Astrocyte of the cerebellum (primary cell): ENCODE measurements around the gene CACNA1H.

Experiments used
- DNase-seq: peaks from one replicate; pipeline ENCODE4 v3.0.0-alpha.2; 2011; ENCODE audit warnings: low read depth
- H3K4me3 ChIP-seq: 2 replicates; pipeline ENCODE4 v1.5.1; 2011; ENCODE audit warnings: mild to moderate bottlenecking, low read depth, low read length, moderate library complexity
- in situ Hi-C: cut with HindIII; loops from 2 replicates; pipeline ENCODE4 v1.10.0; 2017; ENCODE audit warnings: low sequenced_read_pairs
- TF ChIP-seq, protein P1 (sequence below): IDR thresholded peaks from 2 replicates; pipeline ENCODE4 v1.5.1; 2012; ENCODE audit warnings: low read length, low read depth, moderate library complexity, mild to moderate bottlenecking; ENCODE audit errors: missing control alignments

CACNA1H gene

DNA sequence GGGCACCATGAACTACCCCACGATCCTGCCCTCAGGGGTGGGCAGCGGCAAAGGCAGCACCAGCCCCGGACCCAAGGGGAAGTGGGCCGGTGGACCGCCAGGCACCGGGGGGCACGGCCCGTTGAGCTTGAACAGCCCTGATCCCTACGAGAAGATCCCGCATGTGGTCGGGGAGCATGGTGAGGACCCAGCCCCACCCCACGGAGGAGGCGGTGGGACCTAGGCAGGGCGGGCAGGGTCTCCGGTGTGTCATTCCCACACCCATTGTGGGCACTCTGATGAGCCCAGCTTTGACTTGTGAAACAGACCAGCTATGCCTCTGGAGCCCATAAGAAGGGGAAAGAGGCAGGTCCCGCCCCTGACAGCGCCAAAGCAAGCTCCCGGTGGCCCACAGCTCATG is 49.4 kb downstream of the CACNA1H start:
- H3K4me3 ChIP-seq, result no peak overlapping the region
- in situ Hi-C loops, result no loop called here
- DNase-seq, result no peak
- TF ChIP-seq, protein P1, sequence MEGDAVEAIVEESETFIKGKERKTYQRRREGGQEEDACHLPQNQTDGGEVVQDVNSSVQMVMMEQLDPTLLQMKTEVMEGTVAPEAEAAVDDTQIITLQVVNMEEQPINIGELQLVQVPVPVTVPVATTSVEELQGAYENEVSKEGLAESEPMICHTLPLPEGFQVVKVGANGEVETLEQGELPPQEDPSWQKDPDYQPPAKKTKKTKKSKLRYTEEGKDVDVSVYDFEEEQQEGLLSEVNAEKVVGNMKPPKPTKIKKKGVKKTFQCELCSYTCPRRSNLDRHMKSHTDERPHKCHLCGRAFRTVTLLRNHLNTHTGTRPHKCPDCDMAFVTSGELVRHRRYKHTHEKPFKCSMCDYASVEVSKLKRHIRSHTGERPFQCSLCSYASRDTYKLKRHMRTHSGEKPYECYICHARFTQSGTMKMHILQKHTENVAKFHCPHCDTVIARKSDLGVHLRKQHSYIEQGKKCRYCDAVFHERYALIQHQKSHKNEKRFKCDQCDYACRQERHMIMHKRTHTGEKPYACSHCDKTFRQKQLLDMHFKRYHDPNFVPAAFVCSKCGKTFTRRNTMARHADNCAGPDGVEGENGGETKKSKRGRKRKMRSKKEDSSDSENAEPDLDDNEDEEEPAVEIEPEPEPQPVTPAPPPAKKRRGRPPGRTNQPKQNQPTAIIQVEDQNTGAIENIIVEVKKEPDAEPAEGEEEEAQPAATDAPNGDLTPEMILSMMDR, result no peak

DNA sequence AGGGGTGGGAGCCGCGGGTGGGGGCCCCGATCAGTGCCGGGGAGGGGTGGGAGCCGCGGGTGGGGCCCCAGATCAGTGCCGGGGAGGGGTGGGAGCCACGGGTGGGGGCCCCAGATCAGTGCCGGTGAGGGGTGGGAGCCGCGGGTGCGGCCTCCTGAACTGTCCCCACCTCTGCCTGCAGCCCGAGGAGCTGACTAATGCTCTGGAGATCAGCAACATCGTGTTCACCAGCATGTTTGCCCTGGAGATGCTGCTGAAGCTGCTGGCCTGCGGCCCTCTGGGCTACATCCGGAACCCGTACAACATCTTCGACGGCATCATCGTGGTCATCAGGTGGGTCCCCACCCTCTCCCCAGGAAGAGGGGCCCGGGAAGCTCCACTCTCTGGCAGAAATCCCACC is 52.0 kb downstream of the CACNA1H start:
- H3K4me3 ChIP-seq, result no peak overlapping the region
- DNase-seq, result no peak
- in situ Hi-C loops, result no loop called here
- TF ChIP-seq, protein P1, result no peak

DNA sequence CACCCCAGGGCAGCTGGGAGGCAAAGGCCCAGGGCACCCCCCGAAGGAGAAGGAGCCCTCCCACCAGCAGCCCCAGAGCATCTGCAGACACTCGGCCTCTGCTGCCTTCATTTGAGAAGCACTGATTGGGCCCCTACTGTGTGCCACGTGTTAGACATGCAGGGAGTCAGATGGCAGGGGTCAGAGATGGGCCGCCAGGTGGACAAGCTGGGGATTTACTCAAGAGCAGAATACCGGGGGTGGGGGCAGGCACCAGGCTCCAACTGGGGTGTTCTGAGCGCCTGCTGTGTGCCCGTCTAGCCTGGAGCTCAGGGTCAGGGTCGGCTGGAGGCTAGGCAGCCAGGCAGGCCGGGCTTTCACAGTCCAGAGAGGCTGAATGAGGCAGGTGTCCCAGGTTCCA is 53.4 kb downstream of the CACNA1H start:
- TF ChIP-seq, protein P1, result no peak
- in situ Hi-C loops, result no loop called here
- no peak overlapping the region for H3K4me3 ChIP-seq
- DNase-seq, result no peak

DNA sequence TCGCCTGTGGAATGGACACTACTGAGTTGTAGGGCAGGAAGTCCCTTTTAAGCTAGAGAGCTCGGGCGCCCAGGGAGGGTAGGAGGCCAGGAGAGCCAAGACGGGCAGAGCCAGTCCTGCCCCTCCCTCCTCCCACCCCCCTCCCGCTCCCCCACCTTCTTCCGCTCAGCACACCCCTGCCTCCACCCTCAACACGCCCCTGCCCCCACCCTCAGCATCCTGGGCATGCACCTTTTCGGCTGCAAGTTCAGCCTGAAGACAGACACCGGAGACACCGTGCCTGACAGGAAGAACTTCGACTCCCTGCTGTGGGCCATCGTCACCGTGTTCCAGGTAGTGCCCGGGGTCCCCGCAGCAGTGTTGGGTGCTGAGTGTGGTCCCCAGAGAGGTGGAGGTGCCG is 53.9 kb downstream of the CACNA1H start:
- TF ChIP-seq, protein P1, result no peak
- DNase-seq, result no peak
- in situ Hi-C loops, result no loop called here
- no peak overlapping the region for H3K4me3 ChIP-seq

DNA sequence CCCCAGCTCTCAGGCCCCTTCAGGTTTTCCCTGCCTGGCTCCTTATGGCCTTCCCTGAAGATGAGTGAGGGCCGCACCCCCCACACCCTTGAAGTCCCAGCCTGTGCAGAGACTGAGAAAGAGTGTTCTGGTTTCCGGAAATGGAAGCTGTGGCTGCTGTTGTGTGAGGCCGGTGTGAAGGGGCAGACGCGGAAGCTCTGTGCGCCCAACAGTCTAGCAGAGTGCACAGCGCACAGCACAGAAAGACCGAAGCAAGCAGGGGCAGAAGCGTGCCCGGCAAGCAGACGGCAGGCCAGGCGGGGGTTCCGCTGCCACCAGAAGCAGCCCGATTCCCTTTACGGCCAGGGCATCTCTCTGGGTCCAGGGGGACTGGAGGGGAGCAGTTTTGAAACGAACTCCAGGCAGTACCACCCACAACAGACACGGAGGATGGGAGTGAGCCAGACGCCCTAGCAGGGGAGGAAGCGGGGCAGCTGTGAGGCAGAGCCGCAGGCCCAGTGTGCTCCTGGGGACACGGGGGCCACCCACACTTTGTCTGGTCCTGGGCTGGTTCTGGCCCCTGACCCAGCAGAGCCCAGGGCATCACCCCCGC is 55.4 kb downstream of the CACNA1H start:
- H3K4me3 ChIP-seq, result no peak overlapping the region
- in situ Hi-C loops, result no loop called here
- DNase-seq, result no peak
- TF ChIP-seq, protein P1, result no peak

DNA sequence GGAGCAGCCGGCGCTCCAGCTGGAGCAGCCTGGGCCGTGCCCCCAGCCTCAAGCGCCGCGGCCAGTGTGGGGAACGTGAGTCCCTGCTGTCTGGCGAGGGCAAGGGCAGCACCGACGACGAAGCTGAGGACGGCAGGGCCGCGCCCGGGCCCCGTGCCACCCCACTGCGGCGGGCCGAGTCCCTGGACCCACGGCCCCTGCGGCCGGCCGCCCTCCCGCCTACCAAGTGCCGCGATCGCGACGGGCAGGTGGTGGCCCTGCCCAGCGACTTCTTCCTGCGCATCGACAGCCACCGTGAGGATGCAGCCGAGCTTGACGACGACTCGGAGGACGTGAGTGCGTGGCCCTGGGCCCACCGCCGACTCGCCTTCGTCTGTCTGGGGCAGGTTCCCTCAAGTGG is 56.2 kb downstream of the CACNA1H start:
- H3K4me3 ChIP-seq, result no peak overlapping the region
- TF ChIP-seq, protein P1, result no peak
- no peak for DNase-seq
- in situ Hi-C loops, result no loop called here
